ENCODE results near the gene USH1G.

DNA sequence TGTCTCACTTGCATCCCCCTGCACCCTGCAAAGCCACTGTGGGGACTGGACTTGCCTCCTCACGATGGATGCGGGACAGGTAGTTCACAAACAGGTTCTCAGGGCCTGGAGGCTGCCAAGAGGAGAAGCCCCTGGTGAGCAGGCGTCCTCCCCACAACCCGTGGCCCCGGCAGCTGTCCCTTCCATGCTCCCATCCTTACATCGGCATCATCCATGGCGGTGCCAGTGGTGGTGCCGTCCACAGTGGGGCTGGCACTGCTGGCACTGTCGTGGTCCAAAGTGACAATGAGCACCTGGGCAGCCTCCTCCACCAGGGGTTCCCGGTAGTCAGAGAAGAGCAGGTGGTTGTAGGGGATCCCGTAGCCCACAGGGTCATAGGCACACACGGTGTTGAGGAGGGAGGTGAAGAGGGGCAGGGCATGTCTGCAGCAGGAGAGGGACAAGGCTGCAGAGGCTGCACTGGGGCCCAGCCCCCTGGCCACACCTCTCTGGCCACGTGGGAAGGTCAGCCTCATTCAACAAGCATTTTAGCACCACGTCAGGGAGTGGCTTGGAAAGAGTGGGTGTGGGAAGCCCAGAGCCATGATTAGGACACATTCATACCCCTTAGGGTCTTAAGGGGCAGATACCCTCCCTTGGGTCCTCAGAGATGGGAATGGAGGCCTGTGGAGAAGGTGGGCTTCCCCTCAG, 36.9 kb upstream of the USH1G start:
- TF ChIP-seq EZH2 (IDR thresholded peaks at IDR 0.05; ENCODE audit: insufficient read depth, low read length), result no peak
- TF ChIP-seq, protein P1, sequence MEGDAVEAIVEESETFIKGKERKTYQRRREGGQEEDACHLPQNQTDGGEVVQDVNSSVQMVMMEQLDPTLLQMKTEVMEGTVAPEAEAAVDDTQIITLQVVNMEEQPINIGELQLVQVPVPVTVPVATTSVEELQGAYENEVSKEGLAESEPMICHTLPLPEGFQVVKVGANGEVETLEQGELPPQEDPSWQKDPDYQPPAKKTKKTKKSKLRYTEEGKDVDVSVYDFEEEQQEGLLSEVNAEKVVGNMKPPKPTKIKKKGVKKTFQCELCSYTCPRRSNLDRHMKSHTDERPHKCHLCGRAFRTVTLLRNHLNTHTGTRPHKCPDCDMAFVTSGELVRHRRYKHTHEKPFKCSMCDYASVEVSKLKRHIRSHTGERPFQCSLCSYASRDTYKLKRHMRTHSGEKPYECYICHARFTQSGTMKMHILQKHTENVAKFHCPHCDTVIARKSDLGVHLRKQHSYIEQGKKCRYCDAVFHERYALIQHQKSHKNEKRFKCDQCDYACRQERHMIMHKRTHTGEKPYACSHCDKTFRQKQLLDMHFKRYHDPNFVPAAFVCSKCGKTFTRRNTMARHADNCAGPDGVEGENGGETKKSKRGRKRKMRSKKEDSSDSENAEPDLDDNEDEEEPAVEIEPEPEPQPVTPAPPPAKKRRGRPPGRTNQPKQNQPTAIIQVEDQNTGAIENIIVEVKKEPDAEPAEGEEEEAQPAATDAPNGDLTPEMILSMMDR (IDR thresholded peaks at IDR 0.05; ENCODE audit: insufficient read depth, low read depth, low read length), result no peak

Data from astrocyte (in vitro differentiated cells and primary cell).